GM23248 (cell line): Measurements from ENCODE around the gene TCF23. TPM values are rescaled to one million over a fixed set of nuclear protein-coding genes. Genes with fewer than 3 reads are reported as not detected.

Experiments used
- DNase-seq: peaks from one replicate; pipeline ENCODE4 v3.0.0-alpha.2; 2015
- H2AFZ ChIP-seq: fragments of 200-600 bp; sonication (generic); 2 replicates; pipeline ENCODE4 v1.6.1; 2016; ENCODE audit warnings: antibody characterized with exemption
- H3F3A ChIP-seq: fragments of 200-600 bp; sonication (generic); 2 replicates; pipeline ENCODE4 v1.6.1; 2016; ENCODE audit warnings: mild to moderate bottlenecking, antibody characterized with exemption, mixed run types; ENCODE audit not compliant: insufficient read depth
- H3K27ac ChIP-seq: fragments of 200-600 bp; sonication (generic); 2 replicates; pipeline ENCODE4 v1.5.1; 2016; ENCODE audit warnings: mild to moderate bottlenecking
- H3K27me3 ChIP-seq: fragments of 200-600 bp; sonication (generic); replicated peaks from 2 replicates; pipeline ENCODE4 v1.6.1; 2016; ENCODE audit warnings: mild to moderate bottlenecking; ENCODE audit not compliant: insufficient read depth
- H3K36me3 ChIP-seq: fragments of 200-600 bp; sonication (generic); 2 replicates; pipeline ENCODE4 v1.6.1; 2016; ENCODE audit warnings: low read depth, mild to moderate bottlenecking
- H3K4me1 ChIP-seq: fragments of 200-600 bp; sonication (generic); 2 replicates; pipeline ENCODE4 v1.6.1; 2016; ENCODE audit warnings: mild to moderate bottlenecking; ENCODE audit not compliant: insufficient read depth
- H3K4me2 ChIP-seq: fragments of 200-600 bp; sonication (generic); one replicate; pipeline ENCODE4 v1.6.1; 2016; ENCODE audit warnings: mild to moderate bottlenecking; ENCODE audit not compliant: unreplicated experiment
- H3K4me3 ChIP-seq: fragments of 200-600 bp; sonication (generic); 2 replicates; pipeline ENCODE4 v1.5.1; 2016; ENCODE audit warnings: mild to moderate bottlenecking
- H3K79me2 ChIP-seq: fragments of 200-600 bp; sonication (generic); 2 replicates; pipeline ENCODE4 v1.6.1; 2016; ENCODE audit warnings: mild to moderate bottlenecking; ENCODE audit not compliant: insufficient read depth
- H3K9ac ChIP-seq: fragments of 200-600 bp; sonication (generic); 2 replicates; pipeline ENCODE4 v1.6.1; 2016; ENCODE audit warnings: mild to moderate bottlenecking
- H3K9me2 ChIP-seq: fragments of 200-600 bp; sonication (generic); 2 replicates; pipeline ENCODE4 v1.6.1; 2016; ENCODE audit warnings: mixed run types, mild to moderate bottlenecking, moderate library complexity; ENCODE audit not compliant: insufficient read depth
- H3K9me3 ChIP-seq: fragments of 200-600 bp; sonication (generic); one replicate; pipeline ENCODE4 v1.6.1; 2017; ENCODE audit warnings: low read depth
- H4K20me1 ChIP-seq: fragments of 200-600 bp; sonication (generic); 2 replicates; pipeline ENCODE4 v1.6.0; 2016; ENCODE audit not compliant: insufficient read depth
- EZH2 ChIP-seq: fragments of 200-600 bp; sonication (generic); IDR thresholded peaks from 2 replicates; pipeline ENCODE4 v1.6.1; 2018; ENCODE audit warnings: antibody characterized with exemption, mild to moderate bottlenecking; ENCODE audit not compliant: insufficient read depth, poor library complexity, severe bottlenecking
- EZH2phosphoT487 ChIP-seq: fragments of 200-600 bp; sonication (generic); IDR thresholded peaks from 2 replicates; pipeline ENCODE4 v1.6.1; 2018; ENCODE audit warnings: antibody characterized with exemption, moderate library complexity, mild to moderate bottlenecking, low read depth; ENCODE audit not compliant: insufficient read depth
- WGBS, 2 experiments: methylation state at CpG; one replicate each; pipeline ENCODE4 v1.1.6; 2015 to 2017; ENCODE audit warnings: low lambda C conversion rate in 2 of 2, low coverage in 1 of 2; ENCODE audit errors: missing lambda C conversion rate in 2 of 2; 5-methylcytosine and 5-hydroxymethylcytosine counted together
- in situ Hi-C: fragments of 300-500 bp; cut with MboI; formaldehyde crosslinking; loops from 2 replicates; pipeline ENCODE4 v1.15.0; 2020
- polyA plus RNA-seq: library from polyadenylated mRNA; unstranded; fragments of >200 nt; fragmentation: Nextera tagmentation; extraction: Ambion mirVana; gene quantifications from 2 replicates; pipeline ENCODE4 v1.2.1, GENCODE V29; 2016
- total RNA-seq: library from RNA; depleted of rRNA; stranded (reverse); fragments of >200 nt; shearing (Covaris generic); gene quantifications from 2 replicates; pipeline ENCODE4 v1.2.3, GENCODE V29; 2014

TCF23 gene
- total and polyA plus RNA-seq, 2 experiments from 2014 or later = not detected

GRCh38 chr2:27143285-27143684, 5.5 kb upstream of the TCF23 start:
- no peak overlapping the region for H3K4me3 ChIP-seq
- H3K27ac ChIP-seq = no peak overlapping the region
- TF ChIP-seq EZH2 (no peak), EZH2phosphoT487 (no peak)
- DNase-seq = no peak
- H3K4me1 ChIP-seq = no peaks in the 10 kb centered on the region
- H3K9ac ChIP-seq = no peak overlapping the region
- no peaks in the 10 kb centered on the region for H3F3A ChIP-seq
- no peak overlapping the region for H3K4me2 ChIP-seq
- 63 to 100% methylated on average over 1 of the region's 1 CpG for WGBS, 2 experiments
- H3K9me2 ChIP-seq = no peaks in the 10 kb centered on the region
- no peaks in the 10 kb centered on the region for H3K9me3 ChIP-seq
- no peaks in the 10 kb centered on the region for H3K36me3 ChIP-seq
- H2AFZ ChIP-seq = no peak overlapping the region
- peaks cover 17% of the 10 kb centered on the region for H3K27me3 ChIP-seq
- in situ Hi-C loops = no loop called here
- H4K20me1 ChIP-seq = no peaks in the 10 kb centered on the region
- no peaks in the 10 kb centered on the region for H3K79me2 ChIP-seq

GRCh38 chr2:27145682-27146081, 3.1 kb upstream of the TCF23 start:
- in situ Hi-C loops = no loop called here
- WGBS, 2 experiments = 49 to 53% methylated on average over 2 of the region's 2 CpGs
- H3K36me3 ChIP-seq = no peaks in the 10 kb centered on the region
- H3F3A ChIP-seq = no peaks in the 10 kb centered on the region
- no peaks in the 10 kb centered on the region for H3K4me1 ChIP-seq
- DNase-seq = no peak
- H3K9ac ChIP-seq = no peak overlapping the region
- TF ChIP-seq EZH2phosphoT487 (no peak), EZH2 (no peak)
- no peak overlapping the region for H3K4me2 ChIP-seq
- H2AFZ ChIP-seq = no peak overlapping the region
- no peaks in the 10 kb centered on the region for H3K9me2 ChIP-seq
- H3K79me2 ChIP-seq = no peaks in the 10 kb centered on the region
- H3K4me3 ChIP-seq = no peak overlapping the region
- no peak overlapping the region for H3K27ac ChIP-seq
- no peaks in the 10 kb centered on the region for H3K9me3 ChIP-seq
- no peaks in the 10 kb centered on the region for H4K20me1 ChIP-seq
- peaks cover 17% of the 10 kb centered on the region for H3K27me3 ChIP-seq

- H3K36me3 ChIP-seq = no peaks in the 10 kb centered on the region
- TF ChIP-seq EZH2phosphoT487 = no peak
- no peak for TF ChIP-seq EZH2
- no peak overlapping the region for H3K9ac ChIP-seq
- H4K20me1 ChIP-seq = no peaks in the 10 kb centered on the region
- no peak overlapping the region for H3K4me3 ChIP-seq
- H3K9me3 ChIP-seq = no peaks in the 10 kb centered on the region
- H3K27ac ChIP-seq = no peak overlapping the region
- WGBS, 2 experiments = 75 to 82% methylated on average over 8 of the region's 8 CpGs
- H3F3A ChIP-seq = no peaks in the 10 kb centered on the region
- H3K27me3 ChIP-seq = peaks cover 12% of the 10 kb centered on the region
- in situ Hi-C loops = no loop called here
- DNase-seq = no peak
- no peaks in the 10 kb centered on the region for H3K4me1 ChIP-seq
- no peak overlapping the region for H2AFZ ChIP-seq
- no peaks in the 10 kb centered on the region for H3K9me2 ChIP-seq
- no peaks in the 10 kb centered on the region for H3K79me2 ChIP-seq
- no peak overlapping the region for H3K4me2 ChIP-seq
These were observed 869 bp upstream of the TCF23 start for GRCh38 chr2:27147935-27148334.

- in situ Hi-C loops = no loop called here
- TF ChIP-seq EZH2phosphoT487 (no peak), EZH2 (no peak)
- 78 to 82% methylated on average over 28 to 29 of the region's 29 CpGs for WGBS, 2 experiments
These were observed 984 bp downstream of the TCF23 start for GRCh38 chr2:27149570-27150405.

More at GRCh38 chr2:27149570-27150405, 984 bp downstream of the TCF23 start:
- DNase-seq = no peak
- Histone ChIP-seq H3K4me2 (no peak overlapping the region), H3K9ac (no peak overlapping the region), H2AFZ (no peak overlapping the region), H3F3A (no peaks in the 10 kb centered on the region), H4K20me1 (no peaks in the 10 kb centered on the region), H3K9me2 (no peaks in the 10 kb centered on the region), H3K9me3 (no peaks in the 10 kb centered on the region), H3K36me3 (no peaks in the 10 kb centered on the region), H3K27me3 (0 out of 2 replicates have a peak, but pooled peaks cover 3% of the 10 kb centered on the region), H3K27ac (no peak overlapping the region), H3K4me3 (no peak overlapping the region), H3K4me1 (no peaks in the 10 kb centered on the region), H3K79me2 (no peaks in the 10 kb centered on the region)
